Chondrocyte (in vitro differentiated cells): ENCODE results near the gene CEACAM19. TPM values are rescaled to one million over a fixed set of nuclear protein-coding genes. Genes with fewer than 3 reads are reported as not detected.

Experiments
- DNase-seq: peaks from one replicate; pipeline ENCODE4 v3.0.0; 2021; ENCODE audit warnings: mixed read lengths, low spot score
- H3K27ac Mint-ChIP-seq: one replicate; pipeline ENCODE4 v1.8.0; 2021; ENCODE audit warnings: mild to moderate bottlenecking, moderate library complexity, mixed read lengths; ENCODE audit not compliant: unreplicated experiment
- H3K27me3 Mint-ChIP-seq: 2 replicates; pipeline ENCODE4 v1.8.0; 2021; ENCODE audit warnings: low read depth, mixed read lengths
- H3K36me3 Mint-ChIP-seq: 2 replicates; pipeline ENCODE4 v1.8.0; 2021; ENCODE audit warnings: low read depth, mixed read lengths
- H3K4me1 Mint-ChIP-seq: 2 replicates; pipeline ENCODE4 v1.8.0; 2021; ENCODE audit warnings: low read depth, mild to moderate bottlenecking, mixed read lengths
- H3K4me3 Mint-ChIP-seq: one replicate; pipeline ENCODE4 v1.8.0; 2021; ENCODE audit warnings: mild to moderate bottlenecking, moderate library complexity, mixed read lengths; ENCODE audit not compliant: unreplicated experiment
- H3K9me3 Mint-ChIP-seq: 2 replicates; pipeline ENCODE4 v1.8.0; 2021; ENCODE audit warnings: low read depth, mixed read lengths
- total RNA-seq: library from RNA; stranded (reverse); gene quantifications from 3 replicates; pipeline ENCODE4 v1.2.1, GENCODE V29; 2021
- TF ChIP-seq, protein P1 (sequence below): fragments of 200-600 bp; sonication (generic); IDR thresholded peaks from 2 replicates; pipeline ENCODE4 v1.5.0; 2021; ENCODE audit warnings: antibody characterized with exemption, mild to moderate bottlenecking, moderate library complexity

Gene CEACAM19
- total RNA-seq, 1 donor from 2014 or later = 6.5 TPM

DNA sequence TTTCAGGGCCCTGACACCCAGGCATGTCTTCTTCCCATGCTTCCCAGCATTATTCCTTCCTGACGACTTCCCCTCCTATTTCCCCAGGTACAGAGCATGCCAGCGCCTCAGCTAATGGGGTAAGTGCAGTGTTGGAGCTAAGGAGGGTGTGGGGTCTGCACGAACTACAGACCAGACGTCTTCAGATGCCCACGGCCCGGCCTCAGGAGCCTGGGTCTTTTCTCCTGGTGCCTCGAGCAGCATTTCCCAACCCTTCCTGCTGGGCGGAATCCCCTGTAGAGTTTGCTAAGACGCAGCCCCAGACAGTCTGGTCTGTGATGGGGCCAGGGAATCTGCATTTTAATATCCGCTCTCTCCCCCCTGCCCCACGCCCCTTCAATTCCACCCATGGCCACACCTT, 10.1 kb upstream of the CEACAM19 start:
- Mint-ChIP-seq H3K36me3 (peaks cover 35% of the 10 kb centered on the region), H3K4me3 (no peak overlapping the region), H3K9me3 (no peaks in the 10 kb centered on the region), H3K27ac (no peak overlapping the region), H3K4me1 (peaks cover 9% of the 10 kb centered on the region), H3K27me3 (no peaks in the 10 kb centered on the region)
- DNase-seq = no peak
- TF ChIP-seq, protein P1, sequence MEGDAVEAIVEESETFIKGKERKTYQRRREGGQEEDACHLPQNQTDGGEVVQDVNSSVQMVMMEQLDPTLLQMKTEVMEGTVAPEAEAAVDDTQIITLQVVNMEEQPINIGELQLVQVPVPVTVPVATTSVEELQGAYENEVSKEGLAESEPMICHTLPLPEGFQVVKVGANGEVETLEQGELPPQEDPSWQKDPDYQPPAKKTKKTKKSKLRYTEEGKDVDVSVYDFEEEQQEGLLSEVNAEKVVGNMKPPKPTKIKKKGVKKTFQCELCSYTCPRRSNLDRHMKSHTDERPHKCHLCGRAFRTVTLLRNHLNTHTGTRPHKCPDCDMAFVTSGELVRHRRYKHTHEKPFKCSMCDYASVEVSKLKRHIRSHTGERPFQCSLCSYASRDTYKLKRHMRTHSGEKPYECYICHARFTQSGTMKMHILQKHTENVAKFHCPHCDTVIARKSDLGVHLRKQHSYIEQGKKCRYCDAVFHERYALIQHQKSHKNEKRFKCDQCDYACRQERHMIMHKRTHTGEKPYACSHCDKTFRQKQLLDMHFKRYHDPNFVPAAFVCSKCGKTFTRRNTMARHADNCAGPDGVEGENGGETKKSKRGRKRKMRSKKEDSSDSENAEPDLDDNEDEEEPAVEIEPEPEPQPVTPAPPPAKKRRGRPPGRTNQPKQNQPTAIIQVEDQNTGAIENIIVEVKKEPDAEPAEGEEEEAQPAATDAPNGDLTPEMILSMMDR = no peak

DNA sequence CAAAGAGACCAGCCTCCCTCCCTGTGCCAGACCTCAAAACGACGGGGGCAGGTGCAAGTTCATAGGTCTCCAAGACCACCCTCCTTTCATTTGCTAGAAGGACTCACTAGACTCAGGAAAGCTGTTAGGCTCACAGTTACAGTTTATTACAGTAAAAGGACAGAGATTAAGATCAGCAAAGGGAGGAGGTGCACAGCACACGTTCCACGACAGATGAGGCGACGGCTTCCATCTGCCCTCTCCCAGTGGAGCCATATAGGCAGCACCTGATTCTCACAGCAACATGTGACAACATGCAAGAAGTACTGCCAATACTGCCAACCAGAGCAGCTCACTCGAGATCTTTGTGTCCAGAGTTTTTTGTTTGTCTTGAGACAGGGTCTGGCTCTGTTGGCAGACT, 9.4 kb upstream of the CEACAM19 start:
- TF ChIP-seq, protein P1 = no peak
- Mint-ChIP-seq H3K4me3 (no peak overlapping the region), H3K9me3 (no peaks in the 10 kb centered on the region), H3K4me1 (peaks cover 4% of the 10 kb centered on the region), H3K27ac (no peak overlapping the region), H3K27me3 (no peaks in the 10 kb centered on the region), H3K36me3 (peaks cover 30% of the 10 kb centered on the region)
- DNase-seq = no peak

DNA sequence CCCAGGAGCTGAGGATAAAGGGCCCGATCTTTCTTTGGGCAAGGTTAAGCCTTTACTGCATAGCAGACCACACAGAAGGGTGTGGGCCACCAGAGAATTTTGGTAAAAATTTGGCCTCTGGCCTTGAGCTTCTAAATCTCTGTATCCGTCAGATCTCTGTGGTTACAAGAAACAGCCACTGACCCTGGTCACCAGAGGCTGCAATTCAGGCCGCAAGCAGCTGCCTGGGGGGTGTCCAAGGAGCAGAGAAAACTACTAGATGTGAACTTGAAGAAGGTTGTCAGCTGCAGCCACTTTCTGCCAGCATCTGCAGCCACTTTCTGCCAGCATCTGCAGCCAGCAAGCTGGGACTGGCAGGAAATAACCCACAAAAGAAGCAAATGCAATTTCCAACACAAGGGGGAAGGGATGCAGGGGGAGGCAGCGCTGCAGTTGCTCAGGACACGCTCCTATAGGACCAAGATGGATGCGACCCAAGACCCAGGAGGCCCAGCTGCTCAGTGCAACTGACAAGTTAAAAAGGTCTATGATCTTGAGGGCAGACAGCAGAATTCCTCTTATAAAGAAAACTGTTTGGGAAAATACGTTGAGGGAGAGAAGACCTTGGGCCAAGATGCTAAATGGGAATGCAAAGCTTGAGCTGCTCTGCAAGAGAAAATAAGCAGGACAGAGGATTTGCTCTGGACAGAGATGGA, 8.4 kb upstream of the CEACAM19 start:
- H3K4me1 Mint-ChIP-seq = no peaks in the 10 kb centered on the region
- no peaks in the 10 kb centered on the region for H3K9me3 Mint-ChIP-seq
- H3K4me3 Mint-ChIP-seq = no peak overlapping the region
- H3K36me3 Mint-ChIP-seq = peaks cover 21% of the 10 kb centered on the region
- no peaks in the 10 kb centered on the region for H3K27me3 Mint-ChIP-seq
- TF ChIP-seq, protein P1 = no peak
- no peak for DNase-seq
- H3K27ac Mint-ChIP-seq = no peak overlapping the region

DNA sequence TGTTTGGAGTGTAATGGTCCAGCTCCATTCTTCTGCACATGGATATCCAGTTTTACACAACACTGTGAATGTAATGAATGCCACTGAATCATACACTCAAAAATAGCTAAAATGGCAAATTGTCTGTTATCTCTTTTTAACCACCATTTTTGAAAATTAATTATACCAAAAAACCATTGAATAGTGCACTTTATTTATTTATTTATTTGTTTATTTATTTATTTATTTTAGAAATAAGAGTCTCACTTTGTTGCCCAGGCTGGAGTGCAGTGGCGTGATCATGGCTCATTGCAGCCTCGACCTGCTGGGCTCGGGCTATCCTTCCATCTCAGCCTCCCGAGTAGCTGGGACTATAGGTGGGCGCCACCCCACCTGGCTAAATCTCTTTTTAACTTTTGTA, 7.3 kb upstream of the CEACAM19 start:
- TF ChIP-seq, protein P1 = no peak
- no peaks in the 10 kb centered on the region for H3K27me3 Mint-ChIP-seq
- peaks cover 14% of the 10 kb centered on the region for H3K36me3 Mint-ChIP-seq
- no peaks in the 10 kb centered on the region for H3K4me1 Mint-ChIP-seq
- no peaks in the 10 kb centered on the region for H3K9me3 Mint-ChIP-seq
- H3K4me3 Mint-ChIP-seq = no peak overlapping the region
- no peak overlapping the region for H3K27ac Mint-ChIP-seq
- no peak for DNase-seq

DNA sequence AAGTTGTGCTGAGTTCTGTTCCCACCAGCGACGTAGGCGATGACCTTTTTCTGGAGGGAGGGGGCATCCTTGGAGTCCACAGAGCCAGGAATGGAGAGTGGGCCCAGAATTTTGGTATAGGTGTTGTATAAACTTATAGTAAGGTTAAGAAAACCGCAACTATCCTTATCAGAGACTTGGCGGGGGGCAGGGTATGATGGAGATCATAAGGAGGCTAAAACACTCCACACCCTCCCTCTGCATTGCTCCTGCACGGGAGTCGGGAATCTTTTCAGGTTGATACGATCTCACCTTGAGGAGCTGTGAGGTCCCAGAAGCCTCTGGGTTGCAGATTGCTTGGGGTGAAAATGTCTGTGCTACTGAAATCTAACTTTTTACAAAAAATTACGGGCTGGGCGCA, 6.3 kb upstream of the CEACAM19 start:
- no peaks in the 10 kb centered on the region for H3K4me1 Mint-ChIP-seq
- DNase-seq = no peak
- no peak overlapping the region for H3K4me3 Mint-ChIP-seq
- H3K36me3 Mint-ChIP-seq = peaks cover 14% of the 10 kb centered on the region
- H3K27me3 Mint-ChIP-seq = no peaks in the 10 kb centered on the region
- H3K9me3 Mint-ChIP-seq = no peaks in the 10 kb centered on the region
- H3K27ac Mint-ChIP-seq = no peak overlapping the region
- TF ChIP-seq, protein P1 = no peak
